GDM1 (cell line): ENCODE results near the gene PLA2G4D.

Experiments used
- DNase-seq: peaks from one replicate; lab custom pipeline; 2025; lab: John Stamatoyannopoulos, UW

Gene PLA2G4D

DNA sequence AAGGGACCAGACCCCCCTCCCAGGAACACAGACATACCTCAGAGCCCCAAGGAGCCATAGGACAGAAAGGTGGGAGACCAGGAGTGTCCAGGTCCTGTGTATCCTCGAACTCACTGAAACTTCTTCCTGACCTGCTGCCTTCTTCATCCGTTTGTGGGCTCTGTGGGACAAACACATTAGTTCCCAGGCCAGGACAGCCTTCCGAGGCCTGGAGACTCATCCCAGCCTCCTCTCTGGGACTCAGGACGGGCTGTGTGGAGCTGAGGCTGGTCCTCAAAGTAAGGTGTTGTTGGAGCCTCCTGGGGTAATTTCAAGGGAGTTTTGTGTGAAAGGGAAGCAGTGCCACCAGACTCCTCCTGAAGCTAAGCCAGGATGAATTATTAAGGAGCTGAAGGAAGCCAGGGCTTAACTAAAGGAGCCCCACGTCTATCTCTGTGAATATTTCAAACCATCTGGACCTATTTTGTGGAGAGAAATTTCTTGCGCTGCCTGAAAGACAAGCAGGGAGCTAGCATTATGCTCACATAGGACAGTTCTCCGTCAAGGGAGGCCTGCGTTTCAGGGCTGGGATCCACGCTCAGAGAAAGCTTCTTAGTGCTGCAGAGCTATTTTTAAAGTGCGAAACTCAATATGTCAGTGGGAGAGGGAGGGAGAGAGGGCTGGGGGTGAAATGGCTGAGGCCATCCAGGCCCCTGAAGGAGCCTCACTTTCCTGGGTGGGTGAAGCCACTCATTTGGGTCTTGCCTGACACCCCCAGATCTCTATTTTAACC is 43.7 kb downstream of the PLA2G4D start:
- DNase-seq, result no peak

GRCh38 chr15:42048821-42049200 is 45.6 kb downstream of the PLA2G4D start:
- DNase-seq, result no peak

GRCh38 chr15:42048080-42048820 is 46.1 kb downstream of the PLA2G4D start:
- DNase-seq, result no peak

DNA sequence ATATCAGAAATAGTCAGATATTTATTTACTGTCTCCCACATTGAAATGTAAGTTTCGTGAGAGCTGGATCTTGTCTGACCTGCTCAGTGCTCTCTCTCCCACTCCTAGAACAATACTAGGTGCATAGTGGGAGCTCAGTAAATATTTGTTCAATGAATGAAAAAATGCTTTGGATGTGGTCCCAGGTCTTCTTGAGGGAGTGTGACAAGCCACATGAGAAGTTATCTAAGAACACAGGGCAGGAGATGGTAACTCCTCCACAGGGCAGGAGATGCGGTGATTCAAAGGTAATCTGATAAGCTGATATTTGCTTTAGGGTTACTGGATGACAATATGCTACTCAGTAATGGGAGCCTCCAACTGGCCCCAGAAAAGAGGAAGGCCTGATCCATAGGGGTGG is 47.8 kb downstream of the PLA2G4D start:
- DNase-seq, result no peak

DNA sequence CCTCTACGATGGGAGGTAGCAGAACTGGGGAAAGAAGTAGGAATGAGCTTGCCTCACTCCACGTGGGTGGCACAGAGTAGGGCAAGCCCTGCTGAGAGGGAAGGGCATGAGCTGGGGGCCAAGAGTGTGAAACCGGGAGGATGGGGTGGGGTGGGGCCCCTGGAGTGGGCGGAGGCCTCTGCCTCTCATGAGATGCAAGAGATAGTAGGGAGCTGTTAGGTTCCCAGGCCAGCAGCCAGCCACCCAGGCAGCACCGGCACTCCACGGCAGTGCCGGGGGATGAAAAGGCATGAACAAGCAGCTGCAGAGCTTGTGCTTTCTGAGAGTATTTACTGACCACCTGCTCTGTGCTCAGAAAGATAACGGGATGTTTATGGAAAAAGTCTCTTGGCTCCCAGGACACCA is 49.1 kb downstream of the PLA2G4D start:
- no peak for DNase-seq

- no peak for DNase-seq
These were observed 51.6 kb downstream of the PLA2G4D start for GRCh38 chr15:42042602-42043400.

DNA sequence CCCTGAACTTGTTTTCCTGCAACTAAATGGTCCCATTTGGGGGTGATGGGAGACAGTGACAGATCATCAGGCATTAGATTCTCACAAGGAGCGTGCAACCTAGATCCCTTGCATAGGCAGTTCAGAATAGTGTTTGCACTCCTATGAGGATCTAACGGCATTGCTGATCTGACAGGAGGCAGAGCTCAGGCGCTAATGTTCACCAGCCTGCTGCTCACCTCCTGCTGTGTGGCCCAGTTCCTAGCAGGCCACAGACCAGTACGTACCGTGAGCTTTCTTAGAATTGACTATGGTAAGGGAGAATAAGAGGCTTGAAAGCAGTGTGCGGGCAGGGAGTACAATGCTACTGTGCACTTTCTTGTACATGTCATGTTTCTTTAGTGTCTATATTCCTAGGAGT is 56.0 kb downstream of the PLA2G4D start:
- DNase-seq, result no peak

DNA sequence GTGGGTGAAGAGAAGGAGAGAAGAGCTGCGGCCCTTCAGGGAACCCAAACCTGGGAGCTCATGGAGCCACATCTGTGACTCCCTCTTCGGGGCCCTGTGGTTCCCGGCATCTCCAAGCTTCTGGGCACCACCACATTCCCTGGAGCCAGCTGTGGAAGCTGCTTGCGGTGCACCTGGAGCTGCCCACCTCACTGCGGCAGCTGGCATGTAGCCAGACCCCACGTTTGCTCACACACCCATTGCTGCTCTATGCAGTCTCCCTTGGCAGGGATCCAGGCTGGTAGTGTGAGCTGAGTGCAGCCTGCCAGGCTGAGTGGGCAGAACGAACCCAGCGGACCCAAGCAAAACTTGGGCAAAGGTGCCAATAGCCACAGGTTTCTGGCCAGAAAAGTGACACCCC is 56.7 kb downstream of the PLA2G4D start:
- no peak for DNase-seq

GRCh38 chr15:42036966-42037365 is 57.4 kb downstream of the PLA2G4D start:
- no peak for DNase-seq

GRCh38 chr15:42036112-42036905 is 58.1 kb downstream of the PLA2G4D start:
- no peak for DNase-seq

DNA sequence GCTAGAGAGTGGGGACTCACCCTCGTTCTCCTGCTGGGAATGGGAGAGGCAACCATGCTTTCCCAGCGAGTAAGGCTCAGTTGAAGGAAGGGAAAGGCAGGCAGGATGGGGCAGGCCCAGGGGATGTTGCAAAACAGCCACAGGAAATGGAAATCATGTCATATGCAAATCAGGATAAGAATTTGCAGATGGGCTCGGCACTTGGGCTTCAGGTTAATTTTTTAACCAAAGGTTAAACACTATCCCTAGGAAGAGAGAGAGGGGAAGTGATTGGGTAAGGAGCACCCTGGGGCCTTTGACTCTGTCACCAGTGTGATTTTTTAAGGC is 59.0 kb downstream of the PLA2G4D start:
- DNase-seq, result no peak

DNA sequence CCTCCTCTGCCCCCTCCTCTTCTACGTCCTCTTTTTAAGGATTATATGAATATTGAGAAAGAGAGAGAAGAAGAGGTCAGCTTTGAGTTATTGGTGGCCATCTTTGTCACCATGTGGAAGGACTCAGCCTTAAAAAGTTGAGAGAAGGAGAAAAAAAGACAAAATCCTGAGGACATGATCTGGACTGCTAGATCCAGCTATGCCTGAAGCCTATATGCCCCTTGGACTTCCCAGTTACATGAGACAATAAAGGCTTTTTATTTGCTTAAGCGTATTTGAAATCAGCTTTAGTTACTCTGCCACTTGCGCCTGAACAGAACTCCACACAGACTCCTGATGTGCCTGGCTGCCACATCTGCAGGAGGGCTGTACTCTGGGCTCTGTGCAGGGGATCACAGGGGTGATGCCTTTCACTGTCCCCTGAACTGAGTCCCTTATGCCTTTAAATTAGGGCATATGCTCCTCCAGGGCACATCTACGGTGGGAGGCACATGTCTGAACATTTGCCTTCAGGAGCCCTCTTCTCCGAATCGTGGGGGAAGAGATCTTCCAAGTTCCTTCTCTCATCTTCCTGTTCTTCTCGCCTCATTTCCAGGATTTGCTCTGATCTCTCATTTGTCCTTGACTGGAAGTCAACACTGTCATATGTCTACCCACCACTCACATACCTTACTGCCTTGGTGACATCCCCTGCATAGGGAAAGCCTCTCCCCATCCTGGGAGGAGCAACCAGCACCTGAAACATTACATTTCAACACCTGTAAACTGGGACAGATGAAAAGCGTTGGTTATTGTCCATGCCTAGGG is 59.5 kb downstream of the PLA2G4D start:
- DNase-seq, result no peak

GRCh38 chr15:42033214-42033873 is 61.0 kb downstream of the PLA2G4D start:
- DNase-seq, result no peak

- DNase-seq, result no peak
These were observed 61.8 kb downstream of the PLA2G4D start for GRCh38 chr15:42032376-42033213.

DNA sequence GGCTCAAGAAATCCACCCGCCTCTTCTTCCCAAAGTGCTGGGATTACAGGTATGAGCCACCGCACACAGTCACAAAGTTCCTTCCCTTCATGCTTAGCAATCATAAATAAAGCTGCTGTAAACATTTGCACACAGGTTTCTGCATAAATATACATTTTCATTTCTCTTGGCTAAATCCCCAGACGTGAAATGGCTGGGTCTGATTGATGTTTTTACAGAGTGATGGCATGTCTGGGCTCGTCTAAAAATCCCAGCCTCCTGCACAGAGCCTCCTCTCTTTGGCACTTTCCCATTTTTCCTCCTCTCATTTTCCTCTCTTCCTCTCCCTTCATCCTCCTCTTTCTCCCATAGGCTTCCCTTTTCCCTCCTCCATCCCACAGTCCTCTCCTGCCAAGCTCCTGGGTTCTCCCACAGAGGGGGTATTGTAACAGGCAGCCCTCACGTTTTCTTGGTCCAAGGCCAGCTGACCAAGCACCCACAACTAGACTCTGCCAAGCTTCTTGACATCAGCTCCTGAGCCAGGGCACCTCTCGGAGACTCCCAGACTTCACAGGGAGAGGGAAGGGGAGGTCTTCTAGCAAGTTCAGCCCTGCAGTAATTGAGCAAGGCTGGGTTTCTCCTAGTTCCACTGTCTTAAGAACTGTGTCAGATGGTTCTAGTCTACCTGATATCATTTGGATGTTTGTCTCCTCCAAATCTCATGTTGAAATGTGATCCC is 63.0 kb downstream of the PLA2G4D start:
- no peak for DNase-seq

- DNase-seq, result no peak
These were observed 66.8 kb downstream of the PLA2G4D start for GRCh38 chr15:42027521-42027920.

DNA sequence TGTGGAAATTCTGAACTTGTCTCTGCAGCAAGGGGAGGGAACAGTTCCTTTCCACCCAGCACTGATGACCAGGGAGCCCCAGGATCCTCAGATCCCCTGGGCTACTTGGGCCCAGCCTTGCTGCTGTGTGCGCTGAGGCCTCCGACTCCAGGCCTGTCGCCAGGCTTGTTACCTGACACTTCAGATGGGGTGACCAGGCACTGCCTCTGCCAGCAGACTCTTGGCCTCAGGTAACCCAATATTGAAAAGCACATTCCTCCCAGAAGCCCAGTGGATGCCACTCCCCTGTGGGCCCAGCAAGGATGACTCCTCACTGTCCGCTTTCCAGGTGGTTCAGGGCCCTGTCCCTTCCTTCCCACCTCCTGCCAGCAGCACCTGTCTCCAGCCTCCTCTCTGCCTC is 70.1 kb downstream of the PLA2G4D start:
- DNase-seq, result no peak

DNA sequence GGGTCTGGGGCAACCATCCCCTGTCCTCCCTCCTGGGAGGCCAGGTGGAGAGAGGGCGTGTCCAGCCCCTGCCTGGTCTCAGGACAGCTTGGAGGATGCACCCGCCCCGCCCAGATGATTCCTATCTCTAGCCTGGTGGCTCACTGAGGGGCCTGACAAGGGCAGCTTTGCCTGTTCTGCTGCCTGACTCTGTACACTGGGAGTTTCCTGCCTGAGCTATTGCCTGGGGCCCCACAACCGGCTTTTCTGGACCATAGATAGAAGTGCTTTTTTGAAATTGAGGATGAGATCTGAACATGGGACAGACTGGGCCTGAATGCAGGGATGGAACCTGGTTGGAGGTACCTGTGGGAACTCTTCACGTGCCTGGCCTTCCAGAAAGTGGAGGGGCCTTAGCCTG is 72.8 kb downstream of the PLA2G4D start:
- DNase-seq, result no peak

GRCh38 chr15:42020713-42021273 is 73.6 kb downstream of the PLA2G4D start, which contains the start of gene PLA2G4E:
TSS of gene PLA2G4E (minus strand) at chr15:42021042. CDS start at chr15:42021030, 12 bp downstream.
- no peak for DNase-seq
